GM18499 (cell line): ENCODE data around the gene HLA-DMB.

ENCODE experiments used
- ATAC-seq: cut with Tn5 transposase; IDR thresholded peaks from one replicate; pipeline ENCODE4 v1.9.1; 2021; ENCODE audit warnings: moderate number of reproducible peaks; ENCODE audit not compliant: insufficient read depth, unreplicated experiment

HLA-DMB gene

DNA sequence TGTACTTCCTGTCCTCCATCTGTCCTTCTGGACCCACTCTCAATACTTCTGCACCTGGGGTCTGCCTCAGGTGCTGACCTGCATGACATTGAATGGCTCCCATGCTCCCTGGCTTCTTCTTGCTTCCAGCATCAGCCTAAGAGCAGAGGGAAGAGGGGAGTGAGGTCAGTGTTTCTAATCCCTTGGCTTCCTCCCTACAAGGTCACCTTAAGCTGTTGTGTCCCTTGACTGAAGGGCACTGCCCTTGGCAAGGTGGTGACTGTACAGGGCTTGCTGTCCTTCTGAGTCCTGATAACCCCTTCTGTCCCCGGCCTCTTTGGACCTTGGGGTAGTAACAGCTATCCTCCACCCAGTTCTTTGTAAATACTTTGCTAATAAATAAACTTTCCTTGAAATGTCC lies 9.6 kb downstream of the HLA-DMB start:
- no peak for ATAC-seq

DNA sequence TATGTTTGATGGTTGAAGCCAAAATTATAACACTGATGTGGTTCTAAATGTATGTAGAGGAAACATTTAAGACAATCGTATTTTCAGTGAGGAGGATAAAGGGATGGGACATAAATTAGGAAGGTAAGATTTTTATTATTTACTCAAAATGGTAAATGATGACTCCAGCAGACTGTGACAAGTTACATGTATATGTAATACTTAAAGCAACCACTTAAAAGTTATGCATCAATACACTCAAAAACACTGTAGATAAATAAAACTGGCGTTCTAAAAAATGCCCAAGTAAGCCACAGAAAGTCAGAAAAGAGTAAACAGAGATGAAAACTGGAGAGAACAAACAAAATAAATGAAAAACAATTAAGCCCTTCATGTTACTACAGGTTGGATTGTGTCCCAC lies 18.7 kb downstream of the HLA-DMB start:
- ATAC-seq, result no peak

DNA sequence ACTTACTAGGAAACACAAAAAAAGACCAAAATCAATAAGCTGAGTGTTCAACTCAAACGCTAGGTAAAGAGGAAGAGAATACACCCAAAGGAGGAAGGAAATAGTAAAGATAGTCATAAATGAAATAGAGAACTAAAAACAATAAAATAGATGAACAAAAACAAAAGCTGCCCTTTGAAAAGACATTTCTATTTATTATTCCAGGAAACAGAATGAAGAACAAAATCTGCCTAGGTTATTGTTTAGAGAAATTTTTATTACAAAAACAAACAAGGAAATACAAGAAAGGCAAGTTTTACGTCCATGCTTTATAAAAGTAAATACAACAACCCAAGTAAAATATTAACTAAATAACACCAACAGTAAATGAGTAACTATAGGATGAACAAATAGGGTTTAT lies 20.1 kb downstream of the HLA-DMB start:
- no peak for ATAC-seq

DNA sequence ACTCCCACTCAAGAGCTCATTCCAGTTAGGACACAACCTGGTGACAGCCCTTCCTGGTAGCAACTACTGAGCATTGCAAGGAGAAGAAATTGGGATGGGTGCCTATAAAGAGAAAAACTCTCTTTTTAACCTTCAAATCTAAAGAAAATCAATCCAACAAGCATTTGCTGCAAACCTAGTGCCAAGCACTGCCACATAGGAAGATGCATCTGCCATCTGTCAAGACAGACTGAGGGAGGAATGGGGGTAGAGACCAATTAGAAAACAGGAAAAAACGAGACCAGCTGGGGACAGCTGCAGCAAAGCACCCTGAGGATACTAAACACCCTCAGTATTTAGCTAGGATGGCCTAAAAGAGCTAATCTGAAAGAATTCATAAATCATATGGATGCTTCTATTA lies 27.9 kb downstream of the HLA-DMB start:
- no peak for ATAC-seq

DNA sequence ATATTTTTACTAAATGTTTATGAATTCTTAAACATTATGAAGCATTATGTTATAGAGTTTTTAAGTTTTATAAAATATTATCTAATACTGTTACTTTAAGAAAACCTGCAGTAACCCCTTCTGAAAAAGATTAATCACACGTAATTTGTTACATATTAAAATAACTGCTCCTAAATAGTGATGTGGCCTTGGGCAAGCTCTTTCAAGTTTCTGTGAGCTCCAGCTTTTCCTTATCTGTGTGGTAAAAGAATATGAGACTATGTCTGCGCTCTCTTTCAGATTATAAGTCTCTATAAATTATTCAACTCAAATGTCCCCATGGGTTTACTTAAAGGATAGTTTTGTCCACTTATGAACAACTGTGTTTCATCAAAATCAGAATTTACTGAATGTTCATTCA lies 31.9 kb downstream of the HLA-DMB start:
- ATAC-seq, result no peak

DNA sequence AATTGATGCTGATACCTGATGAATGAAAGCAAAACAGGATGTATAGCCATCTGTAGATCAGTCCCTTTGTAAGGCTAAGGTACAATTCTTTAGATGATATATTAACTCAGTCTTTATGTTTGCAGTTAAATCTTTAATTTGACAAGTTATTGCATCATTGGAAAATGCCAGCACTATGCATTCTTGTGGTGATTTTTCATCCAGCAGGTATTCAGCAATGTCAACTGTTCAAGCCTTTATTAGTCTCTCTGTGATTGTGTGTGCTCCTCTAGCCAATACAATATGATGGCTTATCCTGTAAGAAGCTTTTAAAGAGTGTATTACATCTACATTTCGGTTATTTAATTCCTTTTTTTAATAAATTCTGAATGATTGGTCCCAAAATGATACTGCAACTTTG lies 34.3 kb downstream of the HLA-DMB start:
- ATAC-seq, result no peak

DNA sequence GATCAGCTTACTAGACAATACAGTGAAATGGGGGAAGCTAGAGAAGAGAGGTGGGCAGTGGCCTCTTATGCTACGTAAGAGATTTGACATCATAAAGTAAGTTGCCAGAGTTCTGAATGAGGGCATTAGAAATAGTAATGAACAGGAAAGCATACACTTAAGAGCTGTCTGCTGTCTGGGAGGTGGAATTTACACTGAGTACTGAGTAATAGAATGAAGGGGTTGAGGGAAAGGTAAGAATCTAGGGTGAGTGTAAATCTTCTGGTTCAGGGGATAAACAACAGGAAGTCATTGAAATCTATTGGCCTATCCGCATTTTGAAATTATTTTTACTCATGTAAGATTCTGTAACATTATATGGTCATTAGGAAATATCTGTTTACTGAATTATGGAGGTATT lies 35.8 kb downstream of the HLA-DMB start:
- ATAC-seq, result no peak

DNA sequence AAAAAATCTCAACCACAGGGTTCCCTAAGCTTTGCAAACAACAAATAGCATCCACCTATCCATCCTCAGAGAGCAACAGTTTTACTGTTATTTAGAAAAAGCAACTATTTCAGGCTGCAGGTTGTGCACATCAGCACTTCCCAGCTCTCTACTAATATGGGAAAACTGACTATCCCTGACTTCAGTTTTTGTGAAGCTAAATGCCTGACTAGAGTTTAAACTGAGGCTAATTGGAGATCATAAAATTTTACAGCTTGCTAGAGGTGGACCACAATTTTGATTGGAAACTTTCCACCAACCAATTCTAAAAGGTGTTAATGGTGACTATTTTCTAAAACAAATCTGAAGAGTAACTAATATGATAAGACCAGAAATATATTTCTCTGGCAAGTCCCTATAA lies 36.9 kb downstream of the HLA-DMB start:
- ATAC-seq, result no peak

DNA sequence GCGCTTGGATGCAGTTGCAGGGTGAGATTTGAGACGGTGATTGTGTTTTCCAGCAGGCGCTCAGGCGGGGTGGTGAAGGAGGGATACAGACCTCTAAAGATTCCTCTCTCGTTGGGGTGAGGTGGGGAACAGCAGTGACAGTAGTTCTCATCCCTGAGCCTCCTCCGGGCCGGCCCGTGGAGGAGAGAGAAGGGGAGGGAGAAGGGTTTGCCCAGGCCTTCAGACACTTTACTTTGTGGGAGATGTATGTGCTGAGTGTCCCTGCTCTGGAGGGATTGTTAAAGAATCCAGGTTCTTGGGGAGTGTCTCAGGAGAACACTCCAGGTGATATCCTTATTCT lies 45.9 kb downstream of the HLA-DMB start:
- ATAC-seq, result no peak

DNA sequence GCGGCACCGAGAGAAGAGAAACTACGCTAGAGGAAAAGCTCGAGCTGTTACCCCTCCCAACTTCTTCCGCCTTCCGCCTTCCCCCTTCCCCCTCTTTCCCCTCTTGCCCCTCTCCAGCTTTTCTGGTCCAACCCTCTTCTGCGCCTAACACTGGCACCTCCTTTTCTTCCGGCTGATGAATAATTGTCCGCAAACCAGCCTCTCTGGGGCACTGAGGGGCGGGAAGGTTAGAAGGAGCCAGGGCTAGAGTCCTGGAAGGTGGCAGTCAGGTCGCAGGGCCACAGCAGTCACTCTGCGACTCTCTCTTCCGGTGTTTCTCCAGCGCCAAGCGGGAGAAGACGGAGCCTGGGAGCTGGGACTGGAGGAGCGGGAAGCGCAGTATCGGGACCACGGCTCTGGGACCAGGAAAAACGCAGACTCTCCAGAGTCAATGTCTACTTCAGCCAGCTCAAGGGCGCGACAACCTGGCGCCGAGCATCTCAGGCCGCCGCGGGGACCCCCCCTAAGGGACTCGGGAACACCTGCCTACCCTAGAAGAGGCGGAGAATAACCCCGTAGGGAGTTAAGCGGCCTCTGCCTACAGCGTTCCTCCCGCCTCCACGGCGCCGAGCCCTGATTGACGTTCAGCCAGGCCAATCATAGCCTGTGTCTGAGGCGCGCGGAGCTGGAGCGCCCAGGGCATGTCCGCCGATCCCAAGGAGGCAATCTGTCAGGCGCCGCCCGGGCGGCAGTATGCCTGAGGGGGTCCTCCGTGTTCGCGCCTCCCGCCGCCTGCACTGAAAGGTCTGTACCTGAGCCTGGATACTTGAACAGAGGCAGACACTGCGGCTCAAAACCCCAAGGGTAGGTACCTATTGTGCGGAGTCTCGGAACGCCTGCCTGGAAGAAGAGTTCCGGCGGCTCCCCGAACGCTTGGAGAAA lies 46.5 kb downstream of the HLA-DMB start:
- peak; percentile 93 for ATAC-seq

DNA sequence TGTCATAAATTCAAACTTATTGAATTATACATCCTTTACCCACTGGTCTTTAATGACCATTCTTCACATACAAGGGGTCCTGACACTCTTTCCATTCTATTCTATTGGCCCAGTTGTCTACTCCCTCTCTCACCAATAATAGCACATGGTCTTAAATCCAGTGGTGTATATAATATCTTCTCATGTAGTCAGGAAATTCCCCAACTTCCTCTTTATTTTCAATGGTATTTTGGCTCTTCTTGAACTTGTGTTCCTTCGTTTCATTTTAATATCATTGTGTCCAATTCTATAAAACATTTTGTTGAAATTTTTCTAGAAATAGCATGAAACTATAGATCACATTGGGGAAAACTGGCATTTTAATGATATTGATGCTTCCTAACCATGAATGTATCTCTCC lies 50.0 kb downstream of the HLA-DMB start:
- ATAC-seq, result no peak

DNA sequence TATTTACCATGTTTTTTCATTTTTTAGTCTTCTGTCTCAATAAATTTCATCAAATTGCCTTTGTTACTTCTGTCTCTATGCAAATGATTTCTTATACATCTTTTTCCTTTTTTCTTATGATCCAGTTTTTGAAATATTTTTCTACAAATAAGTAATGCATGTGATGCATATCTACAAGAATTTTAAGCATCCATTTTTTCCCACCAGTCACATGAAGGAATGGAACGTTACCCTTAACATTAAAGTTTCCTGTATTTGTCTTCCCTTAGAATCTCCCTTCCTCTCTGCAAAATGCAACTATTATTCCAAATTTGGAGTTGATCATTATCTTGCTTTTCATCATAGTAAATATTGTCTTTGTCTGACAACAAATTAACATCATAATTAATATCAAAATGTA lies 51.3 kb downstream of the HLA-DMB start:
- no peak for ATAC-seq

DNA sequence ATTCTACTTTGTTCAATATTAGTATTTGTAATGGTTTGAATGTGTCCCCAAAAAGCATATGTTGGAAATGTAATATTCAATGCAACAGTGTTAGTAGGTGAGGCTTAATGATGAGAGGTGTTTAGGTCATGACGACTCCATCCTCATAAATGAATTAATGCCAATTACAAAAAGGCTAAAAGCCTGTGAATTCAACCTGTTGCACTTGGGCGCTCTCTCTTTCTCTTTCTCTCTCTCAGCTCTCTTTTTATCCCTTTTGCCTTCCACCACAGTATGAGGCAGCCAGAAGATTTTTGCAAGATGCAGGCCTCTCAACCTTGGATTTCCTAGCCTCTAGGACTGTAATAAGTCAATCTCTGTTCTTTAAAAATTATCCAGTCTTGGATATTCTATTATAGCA lies 52.3 kb downstream of the HLA-DMB start:
- ATAC-seq, result no peak

DNA sequence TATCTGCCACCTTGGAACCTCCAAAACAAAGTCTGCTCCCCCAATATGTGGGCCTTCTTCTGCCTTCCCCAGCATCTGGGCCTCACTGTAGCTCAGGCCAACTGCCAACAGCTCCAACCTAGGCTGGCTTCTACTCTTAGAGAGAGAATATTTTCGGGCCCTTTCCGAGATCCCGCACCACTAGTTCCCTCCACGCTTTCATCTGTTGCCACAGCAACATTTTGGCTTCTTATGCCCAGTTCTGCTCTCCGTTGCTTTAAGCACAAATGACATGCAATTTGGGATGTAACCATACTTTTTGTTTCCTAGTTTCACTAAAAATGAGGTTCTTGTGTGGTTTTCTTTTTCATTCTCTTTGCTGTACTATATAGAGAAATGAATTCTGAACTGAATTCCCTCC lies 53.2 kb downstream of the HLA-DMB start:
- no peak for ATAC-seq

DNA sequence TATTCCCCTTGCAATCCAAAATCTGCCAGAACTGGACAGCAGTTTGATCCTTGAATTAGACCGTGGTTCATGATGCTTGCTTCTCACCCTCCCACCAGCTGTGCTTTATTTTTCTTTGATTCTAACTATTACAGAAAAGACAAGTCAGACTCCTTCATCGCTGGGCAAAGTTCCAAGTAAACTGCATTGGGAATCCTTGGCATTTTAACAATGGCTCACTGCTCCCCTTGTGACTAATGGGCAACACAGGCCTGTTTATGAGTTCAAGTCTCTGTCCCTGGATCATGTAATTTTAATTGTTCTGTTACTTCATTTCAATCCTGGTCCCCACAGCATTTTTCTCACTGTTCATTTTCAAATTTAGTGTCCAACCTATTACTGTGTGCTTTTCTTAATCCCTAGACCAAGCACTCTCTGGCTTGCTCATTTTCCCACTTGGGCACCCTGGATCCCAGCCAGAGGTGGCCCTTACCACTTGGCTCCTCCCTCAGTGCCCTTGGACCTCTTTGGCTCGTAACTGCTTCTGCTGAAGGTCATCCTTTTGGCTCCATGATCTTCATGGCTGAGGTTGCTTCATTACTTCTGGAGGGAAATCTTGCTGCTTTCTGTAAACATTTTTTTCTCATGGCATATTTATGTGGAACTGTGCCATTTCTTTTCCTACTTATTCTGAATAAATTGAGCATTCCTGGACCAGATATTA lies 54.0 kb downstream of the HLA-DMB start:
- no peak for ATAC-seq

DNA sequence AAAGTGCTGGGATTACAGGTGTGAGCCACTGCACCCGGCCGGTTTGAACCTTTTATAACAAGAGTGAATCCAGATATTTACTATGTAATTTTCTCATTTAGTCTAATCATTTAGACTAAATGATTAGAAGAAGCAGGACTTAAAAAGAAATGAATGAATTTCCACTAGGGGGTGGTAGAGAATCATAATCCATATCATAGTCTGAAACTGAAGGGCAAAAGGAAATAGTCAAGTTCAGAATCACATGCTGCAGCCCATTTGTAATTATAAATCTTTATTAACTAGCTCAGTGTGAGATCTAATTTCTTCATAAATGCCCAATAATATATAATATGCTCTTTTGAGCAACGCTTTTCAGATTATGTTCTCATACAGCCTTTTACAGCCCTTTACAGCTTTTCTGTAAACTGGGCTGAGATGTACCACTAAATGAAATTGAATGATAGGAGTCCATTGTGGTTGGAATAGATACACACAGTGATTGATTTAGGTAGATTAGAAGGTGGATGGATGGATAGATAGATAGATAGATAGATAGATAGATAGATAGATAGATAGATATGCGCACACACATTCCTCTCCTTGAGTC lies 55.0 kb downstream of the HLA-DMB start:
- no peak for ATAC-seq
